NCI-H2107 treated with DMSO at 0.1 percent for 48 hours (cell line): Measurements from ENCODE around the gene LPCAT1.

Source experiments
- DNase-seq: peaks from one replicate; lab custom pipeline; 2025; ENCODE audit not compliant: unreplicated experiment; lab: John Stamatoyannopoulos, UW

Gene LPCAT1

DNA sequence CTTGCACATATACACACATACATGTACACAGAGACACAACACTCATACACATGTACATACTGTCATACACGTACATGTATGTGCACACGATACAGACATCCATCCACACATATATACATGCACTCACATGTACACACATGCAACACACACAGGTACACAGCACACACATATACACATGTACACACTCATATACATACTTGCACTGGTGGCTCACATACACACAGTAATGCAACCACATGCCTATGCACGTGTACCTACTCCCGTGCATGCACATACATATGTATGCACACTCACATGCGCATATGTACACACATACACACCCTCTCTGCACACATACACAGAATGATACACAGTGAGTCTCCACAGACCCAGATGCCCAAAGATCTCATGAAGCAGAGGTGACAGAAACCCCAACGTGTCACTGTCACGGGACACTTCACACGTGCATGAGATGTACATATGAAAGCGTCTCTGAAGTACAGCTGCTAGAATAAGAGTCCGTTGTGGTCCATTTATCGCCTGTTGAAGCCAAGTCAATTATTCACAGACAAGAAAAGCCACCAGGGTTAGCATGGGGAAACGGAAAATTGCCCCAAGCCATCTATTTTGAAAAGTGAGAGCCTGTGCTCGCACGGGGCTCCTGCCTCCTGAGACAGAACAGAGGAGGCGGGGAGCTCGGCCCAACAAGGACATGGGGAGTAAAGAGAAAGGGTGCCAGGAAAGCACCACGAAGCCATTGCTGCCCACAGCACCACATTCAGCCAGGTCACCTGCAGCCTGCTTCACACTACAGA lies 24.9 kb downstream of the LPCAT1 start:
- no peak for DNase-seq

DNA sequence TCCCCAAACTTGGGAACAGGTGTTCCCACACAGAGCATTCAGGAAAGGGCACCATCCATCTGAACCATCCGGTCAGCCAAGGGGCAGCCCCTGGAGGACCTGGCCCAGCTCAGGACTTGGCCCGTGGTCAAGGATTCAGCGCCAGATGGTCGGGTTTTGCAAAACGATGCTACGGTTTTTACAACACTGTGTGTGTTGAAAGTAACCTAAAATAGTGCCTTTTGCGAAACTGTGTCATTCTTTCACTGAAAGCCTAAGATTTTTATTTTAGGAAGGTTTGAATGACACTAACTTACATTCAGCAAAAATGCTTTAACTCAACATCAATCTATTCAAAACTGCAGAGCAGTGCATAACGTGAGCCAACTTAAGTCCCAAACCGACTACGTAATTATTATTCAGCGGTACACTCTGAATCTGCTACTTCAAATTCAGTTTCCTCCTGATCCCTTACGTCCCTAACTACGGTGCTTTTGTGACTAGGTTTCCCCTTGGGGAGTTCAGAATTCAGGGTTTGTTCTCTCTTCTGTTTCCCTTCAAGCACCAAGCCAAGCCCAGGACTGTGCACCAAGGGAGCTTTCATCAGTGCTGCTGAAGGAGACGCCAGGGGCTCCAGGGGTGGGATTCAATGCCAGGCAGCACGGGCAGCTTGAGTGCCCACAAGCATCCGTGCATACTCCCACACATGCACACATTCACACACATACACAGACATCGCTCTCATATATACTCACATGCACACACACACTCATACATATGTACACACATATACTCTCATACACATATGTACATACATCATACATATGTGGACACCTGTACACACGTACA lies 25.8 kb downstream of the LPCAT1 start:
- no peak for DNase-seq

- DNase-seq: no peak
These were observed 26.4 kb downstream of the LPCAT1 start for GRCh38 chr5:1497242-1497777.

GRCh38 chr5:1495525-1495897 lies 28.2 kb downstream of the LPCAT1 start:
- no peak for DNase-seq

- DNase-seq: no peak
These were observed 28.8 kb downstream of the LPCAT1 start for GRCh38 chr5:1494780-1495524.

DNA sequence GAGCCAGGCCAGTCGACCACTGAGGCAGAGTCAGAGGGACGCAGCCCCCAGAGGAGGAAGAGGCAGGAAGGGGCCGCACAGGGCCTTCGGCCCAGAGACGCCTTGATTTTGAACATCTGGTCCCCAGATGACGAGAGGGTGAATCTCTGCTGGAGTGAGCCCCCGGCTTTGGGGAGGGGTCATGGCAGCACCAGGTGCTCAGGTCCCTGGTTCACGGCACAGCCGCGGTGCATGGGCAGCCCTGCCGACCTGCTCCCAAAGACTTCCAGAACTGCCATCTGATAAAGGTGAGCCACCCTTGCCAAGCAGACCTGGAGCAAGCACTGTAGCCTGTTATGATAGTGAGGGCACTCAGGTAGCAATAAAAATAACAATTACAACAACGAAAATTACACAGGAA lies 29.8 kb downstream of the LPCAT1 start:
- DNase-seq: no peak

DNA sequence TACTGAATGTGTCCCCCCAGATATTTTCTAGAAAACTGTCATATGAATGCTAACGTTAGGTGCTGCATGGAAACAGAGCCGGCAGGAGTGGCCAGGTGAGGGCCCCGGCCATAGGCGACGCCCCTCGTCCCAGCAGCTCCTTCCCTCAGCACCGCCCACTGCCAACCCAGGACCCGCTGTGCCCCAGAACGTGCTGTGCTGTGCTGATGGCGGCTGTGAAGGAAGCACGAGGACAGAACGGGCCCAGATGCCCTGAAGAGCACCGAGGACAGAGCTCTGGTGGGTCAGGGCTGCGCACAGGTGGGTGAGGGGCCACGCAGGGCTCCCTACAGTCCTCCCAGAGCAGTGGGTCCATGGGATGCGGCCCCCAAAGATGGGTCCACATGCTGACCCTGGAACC lies 30.3 kb downstream of the LPCAT1 start:
- no peak for DNase-seq

DNA sequence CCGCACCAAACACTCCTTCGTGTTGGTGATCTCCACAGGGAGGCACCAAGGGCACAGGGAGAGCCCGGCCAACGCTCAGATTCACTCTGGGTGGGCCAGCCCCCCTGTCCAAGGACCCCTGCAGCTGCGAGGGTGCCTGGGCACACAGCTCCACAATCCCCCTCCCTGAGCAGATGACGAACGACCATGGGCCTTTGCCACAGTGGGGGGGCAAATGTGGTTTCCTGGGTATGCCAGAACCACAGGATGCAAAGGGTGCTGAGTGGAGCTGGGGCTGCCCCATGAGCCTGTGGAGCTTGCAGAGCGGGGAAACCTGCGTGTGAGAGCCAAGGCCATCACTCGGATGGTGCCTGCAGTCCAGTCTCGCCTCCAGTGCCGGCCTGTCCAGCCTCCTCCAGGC lies 31.0 kb downstream of the LPCAT1 start:
- no peak for DNase-seq

DNA sequence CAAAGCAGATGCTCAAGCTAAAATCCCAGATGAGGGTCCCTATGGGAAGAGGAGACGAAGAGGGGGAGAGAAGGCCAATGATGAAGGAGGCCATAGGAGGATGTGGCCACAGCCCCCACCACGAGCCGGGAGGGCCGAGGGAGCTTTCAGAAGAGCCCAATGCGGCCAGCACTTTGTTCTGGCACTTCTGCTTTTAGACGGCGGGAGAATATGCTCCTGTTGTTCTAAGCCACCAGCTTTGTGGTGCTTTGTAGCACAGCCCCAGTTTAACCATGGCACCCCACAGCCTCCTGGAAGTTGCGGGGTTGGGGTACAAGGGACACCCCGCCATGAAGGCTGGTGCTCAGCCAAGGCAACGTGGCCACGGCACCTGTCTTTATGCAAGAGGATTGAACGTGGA lies 33.4 kb downstream of the LPCAT1 start:
- DNase-seq: no peak

- DNase-seq: no peak
These were observed 34.0 kb downstream of the LPCAT1 start for GRCh38 chr5:1489754-1490153.

GRCh38 chr5:1488882-1489680 lies 34.7 kb downstream of the LPCAT1 start:
- DNase-seq: no peak

- no peak for DNase-seq
These were observed 36.5 kb downstream of the LPCAT1 start for GRCh38 chr5:1487079-1487764.

GRCh38 chr5:1486271-1486670 lies 37.5 kb downstream of the LPCAT1 start:
- DNase-seq: no peak

DNA sequence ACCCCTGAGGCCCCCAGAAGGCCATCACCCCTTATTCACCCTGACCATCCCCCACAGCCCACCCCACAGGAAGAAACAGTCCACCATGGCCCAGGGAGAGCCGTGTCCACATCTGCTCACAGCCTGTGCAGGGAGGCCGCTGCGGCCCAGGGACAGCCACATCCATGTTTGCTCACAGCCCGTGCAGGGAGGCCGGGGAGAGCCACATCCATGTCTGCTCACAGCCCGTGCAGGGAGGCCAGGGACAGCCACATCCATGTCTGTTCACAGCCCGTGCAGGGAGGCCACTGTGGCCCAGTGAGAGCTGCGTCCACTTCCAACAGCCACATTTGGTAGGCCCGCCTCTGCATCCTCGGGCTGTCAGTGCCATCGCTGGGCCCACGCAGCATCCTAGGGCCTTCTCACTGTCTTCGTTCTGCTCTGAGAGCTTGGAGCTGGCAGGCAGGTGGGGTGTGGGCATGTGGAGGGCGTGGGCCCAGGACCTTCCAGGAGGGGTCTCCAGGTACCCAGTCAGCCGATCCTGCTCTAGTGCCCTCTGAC lies 38.1 kb downstream of the LPCAT1 start:
- no peak for DNase-seq

DNA sequence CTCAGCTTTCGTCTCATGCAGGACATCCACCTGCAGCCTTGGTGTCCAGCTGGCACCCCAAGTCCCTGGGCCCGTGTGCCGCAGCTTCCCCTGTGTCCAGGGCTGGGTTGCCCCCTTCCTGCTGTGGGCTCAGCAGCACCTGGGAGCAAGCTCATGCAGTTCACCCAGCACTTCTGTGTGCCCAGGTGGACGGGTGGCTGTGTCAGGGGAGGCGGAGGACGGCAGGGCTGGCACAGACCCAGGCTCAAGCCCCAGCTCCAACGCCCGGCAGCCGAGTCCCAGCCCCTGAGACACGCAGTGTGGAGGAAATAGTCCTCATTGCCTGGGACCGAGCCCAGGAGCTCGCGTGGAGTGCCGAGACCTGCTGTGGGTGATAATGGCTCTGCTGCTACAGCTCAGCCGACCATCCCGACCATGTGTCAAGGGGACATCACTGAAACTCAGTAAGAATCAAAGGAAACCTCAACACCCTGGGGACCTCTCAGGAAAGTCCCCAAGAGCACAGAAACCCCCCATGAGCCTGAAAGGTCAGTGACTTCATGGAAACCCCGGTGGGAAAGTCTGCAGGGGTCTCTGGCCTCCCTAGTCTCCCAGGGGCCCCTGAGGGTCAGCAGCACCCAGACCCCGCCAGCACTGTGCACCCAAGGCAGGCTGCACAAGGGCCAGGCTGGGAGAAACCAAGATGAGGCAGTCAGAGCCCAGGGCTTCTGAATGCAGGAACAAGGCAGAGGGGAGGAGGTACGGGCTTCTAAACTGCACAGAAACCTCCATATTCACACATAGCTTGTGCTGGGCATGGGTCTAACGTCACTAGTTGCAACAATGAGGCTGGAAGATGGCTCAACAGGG lies 38.8 kb downstream of the LPCAT1 start:
- DNase-seq: no peak

GRCh38 chr5:1483856-1484729 lies 39.7 kb downstream of the LPCAT1 start:
- DNase-seq: no peak

DNA sequence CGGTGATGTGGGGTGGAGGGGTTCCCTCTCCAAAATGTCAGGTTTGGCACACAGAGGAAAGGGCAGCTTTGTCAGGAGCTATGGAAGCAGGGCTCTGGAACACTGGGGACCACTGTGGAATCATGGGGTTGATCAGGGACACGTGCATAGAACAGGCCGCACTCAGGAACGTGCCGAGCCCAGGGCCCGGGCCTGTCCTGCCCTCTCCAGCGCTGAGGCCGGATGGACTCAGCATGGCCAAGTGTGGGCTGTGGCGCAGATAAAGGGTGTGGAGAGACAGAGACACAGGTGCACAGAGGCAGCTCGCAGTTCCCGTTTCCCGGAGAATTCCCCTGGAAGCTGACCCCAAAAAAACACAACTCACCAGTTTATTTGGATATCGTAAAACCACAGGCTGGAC lies 40.7 kb downstream of the LPCAT1 start:
- no peak for DNase-seq

DNA sequence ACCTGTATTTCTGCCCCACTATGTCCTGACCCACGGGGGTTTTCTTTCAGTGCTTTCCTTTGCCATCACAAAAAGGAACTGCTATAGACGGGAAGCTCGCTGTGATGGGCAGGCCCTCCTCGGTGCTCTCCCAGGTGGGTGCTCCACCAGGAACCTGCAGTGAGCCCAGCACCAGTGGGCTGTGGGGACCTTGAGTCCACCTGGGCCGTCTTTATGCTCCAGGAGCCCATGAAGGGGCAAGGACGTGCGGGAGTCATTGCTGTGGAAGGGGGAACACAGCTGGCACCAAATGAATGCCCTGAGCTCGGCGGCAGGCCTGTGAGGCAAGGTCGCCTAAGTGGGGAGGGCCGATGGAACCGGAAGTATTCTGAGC lies 41.8 kb downstream of the LPCAT1 start:
- DNase-seq: no peak
